Activated CD8-positive, alpha-beta T cell treated with anti-CD3 and anti-CD28 coated beads for 36 hours (primary cell): Measurements from ENCODE around the gene DACH1. TPM values are rescaled to one million over a fixed set of nuclear protein-coding genes. Genes with fewer than 3 reads are reported as not detected.

Experiments used
- ATAC-seq: fragments of 200-7000 bp; cut with Tn5 transposase; one replicate; pipeline ENCODE4 v1.10.0; 2021; ENCODE audit warnings: mild to moderate bottlenecking, moderate library complexity
- CTCF ChIA-PET: fragments of 350-600 bp; sonication (Branson Sonifier 250); formaldehyde crosslinking; loops from one replicate; lab custom pipeline; 2021; ENCODE audit warnings: antibody characterized with exemption; lab: Charles Lee
- POLR2A ChIA-PET: fragments of 350-600 bp; sonication (Branson Sonifier 250); formaldehyde crosslinking; loops from one replicate; lab custom pipeline; 2021; ENCODE audit warnings: antibody characterized with exemption; lab: Charles Lee
- DNase-seq: peaks from one replicate; pipeline ENCODE4 v3.0.0-alpha.2; 2020
- H3K27ac Mint-ChIP-seq: one replicate; pipeline ENCODE4 v1.8.0; 2021; ENCODE audit warnings: mild to moderate bottlenecking, mixed read lengths
- H3K27me3 Mint-ChIP-seq: one replicate; pipeline ENCODE4 v1.8.0; 2021; ENCODE audit warnings: mixed read lengths
- H3K36me3 Mint-ChIP-seq: one replicate; pipeline ENCODE4 v1.8.0; 2021; ENCODE audit warnings: low read depth, mixed read lengths
- H3K4me1 Mint-ChIP-seq: one replicate; pipeline ENCODE4 v1.8.0; 2021; ENCODE audit warnings: low read depth, mixed read lengths
- H3K4me3 Mint-ChIP-seq: one replicate; pipeline ENCODE4 v1.8.0; 2021; ENCODE audit warnings: mild to moderate bottlenecking, moderate library complexity, mixed read lengths
- H3K9me3 Mint-ChIP-seq: one replicate; pipeline ENCODE4 v1.8.0; 2021; ENCODE audit warnings: mixed read lengths
- intact Hi-C: fragments of 100-400 bp; cut with micrococcal nuclease; formaldehyde crosslinking; loops from one replicate; pipeline ENCODE4 v1.10.0; 2022
- total RNA-seq, 2 experiments: library from RNA; stranded (reverse); gene quantifications; one replicate each; pipeline ENCODE4 v1.2.3, GENCODE V29; 2021
- TF ChIP-seq, protein P1 (sequence below): fragments of 200-600 bp; IDR thresholded peaks from one replicate; pipeline ENCODE4 v1.8.0; 2022; ENCODE audit warnings: antibody characterized with exemption, mild to moderate bottlenecking

Gene DACH1
- total RNA-seq, 2 experiments from 2014 or later, result not detected

DNA sequence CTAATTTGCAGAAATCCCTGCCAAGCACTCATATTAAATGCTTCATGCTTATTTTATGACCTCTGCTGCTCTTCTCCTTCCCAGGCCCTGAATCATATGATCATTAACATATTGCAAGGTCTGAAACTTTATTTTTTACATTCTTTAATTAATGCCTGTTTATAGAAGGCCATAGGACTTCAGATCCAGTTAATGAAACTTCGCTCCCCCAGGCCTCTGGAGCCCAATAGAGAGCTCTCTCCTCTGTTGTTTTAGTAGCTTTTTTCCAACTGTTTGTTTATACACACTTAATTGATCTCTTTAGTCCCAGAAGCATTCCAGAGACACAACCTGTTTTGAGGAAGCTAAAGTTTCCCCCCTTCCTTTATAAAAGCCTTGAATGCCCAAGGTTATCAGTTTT is 68.3 kb downstream of the DACH1 start:
- Mint-ChIP-seq H3K4me1 (no peaks in the 10 kb centered on the region), H3K4me3 (no peak overlapping the region), H3K27ac (no peak overlapping the region), H3K9me3 (no peaks in the 10 kb centered on the region), H3K36me3 (no peaks in the 10 kb centered on the region), H3K27me3 (no peaks in the 10 kb centered on the region)
- ChIA-PET CTCF (no interaction called here), POLR2A (no interaction called here)
- TF ChIP-seq, protein P1, sequence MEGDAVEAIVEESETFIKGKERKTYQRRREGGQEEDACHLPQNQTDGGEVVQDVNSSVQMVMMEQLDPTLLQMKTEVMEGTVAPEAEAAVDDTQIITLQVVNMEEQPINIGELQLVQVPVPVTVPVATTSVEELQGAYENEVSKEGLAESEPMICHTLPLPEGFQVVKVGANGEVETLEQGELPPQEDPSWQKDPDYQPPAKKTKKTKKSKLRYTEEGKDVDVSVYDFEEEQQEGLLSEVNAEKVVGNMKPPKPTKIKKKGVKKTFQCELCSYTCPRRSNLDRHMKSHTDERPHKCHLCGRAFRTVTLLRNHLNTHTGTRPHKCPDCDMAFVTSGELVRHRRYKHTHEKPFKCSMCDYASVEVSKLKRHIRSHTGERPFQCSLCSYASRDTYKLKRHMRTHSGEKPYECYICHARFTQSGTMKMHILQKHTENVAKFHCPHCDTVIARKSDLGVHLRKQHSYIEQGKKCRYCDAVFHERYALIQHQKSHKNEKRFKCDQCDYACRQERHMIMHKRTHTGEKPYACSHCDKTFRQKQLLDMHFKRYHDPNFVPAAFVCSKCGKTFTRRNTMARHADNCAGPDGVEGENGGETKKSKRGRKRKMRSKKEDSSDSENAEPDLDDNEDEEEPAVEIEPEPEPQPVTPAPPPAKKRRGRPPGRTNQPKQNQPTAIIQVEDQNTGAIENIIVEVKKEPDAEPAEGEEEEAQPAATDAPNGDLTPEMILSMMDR, result no peak
- DNase-seq (no peak), ATAC-seq (no peak)
- intact Hi-C loops, result no loop called here

DNA sequence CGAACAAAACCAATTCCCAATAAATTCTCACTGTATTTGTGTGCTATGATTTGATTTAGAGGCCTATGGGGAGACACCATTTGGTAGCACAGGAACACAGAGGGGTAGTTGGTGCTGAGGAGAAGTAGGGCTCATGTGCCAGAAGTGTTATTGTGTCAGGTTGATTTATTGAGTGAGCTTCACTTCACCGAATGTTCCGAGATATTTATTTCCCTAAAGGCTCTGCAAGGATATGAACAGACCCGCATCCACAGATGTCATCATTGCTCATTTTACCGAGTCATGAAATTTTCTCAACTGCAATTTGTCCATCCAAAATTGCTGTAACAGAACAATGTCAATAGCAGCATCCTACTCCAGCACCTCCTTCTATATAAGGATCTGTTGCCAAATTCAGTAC is 69.5 kb downstream of the DACH1 start:
- Mint-ChIP-seq H3K4me1 (no peaks in the 10 kb centered on the region), H3K9me3 (no peaks in the 10 kb centered on the region), H3K4me3 (no peak overlapping the region), H3K27me3 (no peaks in the 10 kb centered on the region), H3K27ac (no peak overlapping the region), H3K36me3 (no peaks in the 10 kb centered on the region)
- TF ChIP-seq, protein P1, result no peak
- ChIA-PET POLR2A (no interaction called here), CTCF (no interaction called here)
- no peak for ATAC-seq
- intact Hi-C loops, result no loop called here
- no peak for DNase-seq

DNA sequence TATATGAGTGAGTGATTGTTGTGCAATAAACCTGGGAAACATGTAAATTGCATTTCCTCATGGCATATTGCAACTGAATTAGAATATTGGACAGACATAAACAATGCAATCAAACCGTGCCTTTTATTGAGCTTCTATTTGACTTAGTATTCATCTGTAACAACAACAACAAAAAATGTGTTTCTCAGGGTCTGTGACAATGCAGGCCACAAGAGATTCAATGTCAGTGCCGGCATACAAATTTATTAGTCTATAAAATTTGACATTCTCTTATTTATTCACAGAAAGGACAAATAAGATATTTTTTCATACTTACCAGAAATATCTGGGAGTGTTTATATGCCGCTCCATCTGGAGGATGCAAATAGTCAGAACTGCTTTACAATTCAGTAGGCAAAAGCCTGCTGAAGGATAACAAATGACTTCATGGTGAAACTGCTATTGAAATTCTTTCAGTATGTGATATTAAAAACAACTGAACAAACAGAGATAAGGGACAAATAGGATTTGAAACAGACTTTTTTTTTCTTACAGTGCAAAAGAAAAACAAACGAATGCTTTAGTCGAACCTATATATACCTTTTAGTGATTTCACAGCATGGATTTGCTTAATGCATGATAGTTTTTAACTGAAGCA is 77.2 kb downstream of the DACH1 start:
- ATAC-seq (no peak), DNase-seq (no peak)
- TF ChIP-seq, protein P1, result no peak
- CTCF ChIA-PET, result no interaction called here
- Mint-ChIP-seq H3K27me3 (no peaks in the 10 kb centered on the region), H3K4me3 (no peak overlapping the region), H3K9me3 (peaks cover 2% of the 10 kb centered on the region), H3K27ac (no peak overlapping the region), H3K4me1 (no peaks in the 10 kb centered on the region), H3K36me3 (no peaks in the 10 kb centered on the region)
- intact Hi-C loops, result no loop called here
- POLR2A ChIA-PET, result no interaction called here

DNA sequence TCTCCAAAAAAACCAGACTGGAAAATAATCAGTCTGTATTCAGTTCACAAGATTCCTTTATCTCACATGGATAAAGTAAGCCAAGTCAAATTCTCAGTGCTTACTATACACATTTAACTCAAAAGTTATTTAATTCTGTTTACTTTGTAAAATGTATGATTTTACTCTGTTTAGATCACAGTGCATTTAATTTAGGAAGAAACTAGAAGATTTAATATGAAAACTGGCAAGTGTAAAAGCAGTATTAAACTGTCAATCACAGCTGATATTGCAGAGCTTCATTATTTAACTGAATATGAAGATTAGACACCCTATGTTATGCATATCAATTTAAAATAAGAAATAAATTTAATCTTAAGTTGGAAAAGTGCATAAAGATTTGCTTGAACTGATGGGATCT is 78.0 kb downstream of the DACH1 start:
- Mint-ChIP-seq H3K4me1 (no peaks in the 10 kb centered on the region), H3K9me3 (peaks cover 2% of the 10 kb centered on the region), H3K27ac (no peak overlapping the region), H3K27me3 (no peaks in the 10 kb centered on the region), H3K36me3 (no peaks in the 10 kb centered on the region), H3K4me3 (no peak overlapping the region)
- intact Hi-C loops, result no loop called here
- CTCF ChIA-PET, result no interaction called here
- ATAC-seq (no peak), DNase-seq (no peak)
- POLR2A ChIA-PET, result no interaction called here
- TF ChIP-seq, protein P1, result no peak

DNA sequence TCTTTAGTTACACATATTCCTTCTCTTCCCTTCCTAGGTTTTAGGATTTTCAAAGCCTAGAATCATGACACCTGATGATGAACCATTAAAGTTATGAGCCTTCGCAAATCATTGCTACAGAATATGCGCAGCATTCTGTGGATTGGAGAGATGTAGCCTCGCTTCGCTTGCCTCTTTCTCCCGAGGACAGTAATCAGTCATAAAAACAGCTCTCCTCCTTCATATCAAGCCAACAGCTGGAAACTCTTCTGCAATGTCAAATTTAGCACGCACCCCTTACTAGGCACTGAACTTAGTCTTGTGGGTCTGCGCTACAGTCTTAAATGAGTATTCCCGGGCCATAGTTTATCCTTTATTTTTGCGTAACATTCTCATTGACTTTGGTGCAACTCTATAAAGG is 79.6 kb downstream of the DACH1 start:
- H3K27me3 Mint-ChIP-seq, result no peaks in the 10 kb centered on the region
- intact Hi-C loops, result no loop called here

More for the DNA sequence above, 79.6 kb downstream of the DACH1 start:
- ATAC-seq (no peak), DNase-seq (no peak)
- H3K36me3 Mint-ChIP-seq, result no peaks in the 10 kb centered on the region
- H3K4me1 Mint-ChIP-seq, result no peaks in the 10 kb centered on the region
- TF ChIP-seq, protein P1, result no peak
- POLR2A ChIA-PET, result no interaction called here
- H3K27ac Mint-ChIP-seq, result no peak overlapping the region
- CTCF ChIA-PET, result no interaction called here
- peaks cover 2% of the 10 kb centered on the region for H3K9me3 Mint-ChIP-seq
- H3K4me3 Mint-ChIP-seq, result no peak overlapping the region
